Breast epithelium (tissue), 4 donors: ENCODE data around the gene HOXD9. TPM values are rescaled to one million over a fixed set of nuclear protein-coding genes. Genes with fewer than 3 reads are reported as not detected.

Experiments
- DNase-seq, 2 donors: peaks; one replicate each; pipeline ENCODE4 v3.0.0-alpha.2; 2019; ENCODE audit warnings: low spot score in 2 of 2
- H3K27ac ChIP-seq, 2 donors: fragments of 200-600 bp; sonication (generic) in 1 of 2; one replicate each; pipeline ENCODE4 v1.5.1; 2016 to 2019; ENCODE audit warnings: mild to moderate bottlenecking in 1 of 2
- H3K27me3 ChIP-seq, 2 donors: fragments of 200-600 bp; sonication (generic) in 1 of 2; one replicate each; pipeline versions ENCODE4 v1.5.1 to v1.6.0; 2017 to 2019; ENCODE audit warnings: control low read depth in 1 of 2, mild to moderate bottlenecking in 1 of 2
- H3K36me3 ChIP-seq: fragments of 200-600 bp; one replicate; pipeline ENCODE4 v1.5.1; 2019
- H3K4me1 ChIP-seq, 2 donors: fragments of 200-600 bp; sonication (generic); one replicate each; pipeline ENCODE4 v1.5.1; 2016 to 2019; ENCODE audit warnings: control low read depth in 1 of 2
- H3K4me3 ChIP-seq, 3 donors: fragments of 200-600 bp; sonication (generic); 1 replicate in 2 of 3; 2 replicates in 1 of 3; pipeline ENCODE4 v1.5.1; 2016 to 2019; ENCODE audit warnings: mild to moderate bottlenecking in 3 of 3, moderate library complexity in 2 of 3
- H3K9me3 ChIP-seq, 2 donors: fragments of 200-600 bp; sonication (generic) in 1 of 2; one replicate each; pipeline ENCODE4 v1.5.1; 2016 to 2019; ENCODE audit warnings: control low read depth in 1 of 2
- POLR2A ChIP-seq: fragments of 450-650 bp; IDR thresholded peaks from one replicate; pipeline ENCODE4 v1.6.1; 2016; ENCODE audit warnings: antibody characterized with exemption, mild to moderate bottlenecking, moderate library complexity
- POLR2AphosphoS5 ChIP-seq, 3 donors: sonication (generic); formaldehyde crosslinking; IDR thresholded peaks; one replicate each; pipeline ENCODE4 v1.6.1; 2017; ENCODE audit warnings: antibody characterized with exemption in 3 of 3
- intact Hi-C: fragments of 100-400 bp; cut with DNase I; formaldehyde crosslinking; loops from one replicate; pipeline ENCODE4 v1.15.1; 2023; ENCODE audit warnings: low total_unique reads
- total RNA-seq, 3 donors: library from RNA; depleted of rRNA; stranded (reverse); fragments of >200 nt; gene quantifications; one replicate each; pipeline ENCODE4 v1.1.0, GENCODE V29; 2016
- TF ChIP-seq, protein P1 (sequence below), 3 donors: fragments of 450-650 bp; IDR thresholded peaks; one replicate each; pipeline ENCODE4 v1.5.1; 2016 to 2017; ENCODE audit warnings: antibody characterized with exemption in 3 of 3, mild to moderate bottlenecking in 3 of 3, moderate library complexity in 3 of 3

HOXD9 gene
- total RNA-seq, 3 donors from 2014 or later: 2.4 to 17.0 (median 2.8) TPM

DNA sequence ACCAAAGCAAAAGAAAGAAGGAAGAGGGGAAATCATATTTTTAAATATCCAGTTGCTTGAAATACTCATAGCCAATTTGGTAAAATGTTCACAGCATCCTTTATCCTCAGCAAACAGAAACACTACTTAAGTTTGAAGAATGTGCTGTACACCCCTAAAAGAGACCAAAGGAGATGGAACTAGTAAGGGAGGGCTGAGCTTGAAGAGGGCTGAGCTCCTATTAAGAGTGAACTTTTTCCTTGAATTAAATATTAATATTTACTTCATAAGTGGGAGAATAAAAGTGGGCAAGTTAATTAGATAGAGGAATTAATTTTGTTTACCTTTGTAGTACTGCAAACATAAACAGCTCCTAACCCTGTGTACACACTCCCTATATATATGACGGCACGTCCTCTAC, 45.7 kb upstream of the HOXD9 start:
- Histone ChIP-seq H3K9me3 (peaks cover 0 to 6% of the 10 kb centered on the region in 2 donors), H3K36me3 (no peaks in the 10 kb centered on the region), H3K4me3 (no peak overlapping the region), H3K27ac (no peak overlapping the region), H3K4me1 (no peaks in the 10 kb centered on the region), H3K27me3 (peaks cover 4 to 98% of the 10 kb centered on the region in 2 donors)
- no peak for TF ChIP-seq POLR2AphosphoS5 (IDR thresholded peaks at IDR 0.05)
- DNase-seq: no peak
- intact Hi-C loops: no loop called here

DNA sequence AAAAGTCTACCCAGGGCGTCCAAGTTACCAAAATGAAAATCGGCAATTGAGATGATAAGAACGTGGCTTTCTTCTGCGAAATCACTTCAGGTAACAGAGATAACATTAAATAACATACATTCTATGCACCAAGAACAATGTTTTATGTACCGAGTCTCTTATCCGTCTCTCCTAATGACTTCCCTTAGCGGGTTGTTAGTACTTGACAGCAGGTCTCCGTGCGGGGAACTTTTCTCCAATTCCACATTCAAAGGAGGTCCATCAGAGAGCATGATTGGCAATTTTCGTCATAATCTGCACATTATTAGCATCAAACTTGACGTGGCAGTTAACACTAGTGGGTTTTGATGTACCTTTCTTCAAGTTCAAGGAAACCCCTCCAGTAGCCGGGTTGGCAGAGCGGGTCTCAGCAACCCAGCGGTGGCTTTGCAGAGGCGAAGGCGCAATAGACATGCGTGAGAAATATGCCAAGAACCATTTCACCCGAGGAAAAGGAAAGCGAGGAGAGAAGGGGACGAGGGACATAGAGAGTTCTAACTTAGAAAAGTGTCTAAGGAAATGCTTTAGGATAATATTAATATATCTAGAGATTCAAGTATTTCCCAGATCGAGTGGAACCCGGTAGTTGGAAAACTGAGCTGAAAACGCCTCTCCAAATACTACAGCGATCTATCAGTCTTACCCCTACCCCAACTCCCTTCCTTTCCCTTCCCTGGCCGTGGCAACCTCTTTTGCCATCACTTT, 43.8 kb upstream of the HOXD9 start:
- no peaks in the 10 kb centered on the region for H3K4me1 ChIP-seq
- peak overlapping the region in 1 of 3 donors; percentile 51 for H3K4me3 ChIP-seq
- no peak for DNase-seq
- peaks cover 3 to 98% of the 10 kb centered on the region in 2 donors for H3K27me3 ChIP-seq
- intact Hi-C loops: no loop called here
- no peaks in the 10 kb centered on the region for H3K36me3 ChIP-seq
- no peak overlapping the region for H3K27ac ChIP-seq
- TF ChIP-seq POLR2AphosphoS5 (IDR thresholded peaks at IDR 0.05) (no peak), POLR2A (no peak)
- TF ChIP-seq, protein P1, sequence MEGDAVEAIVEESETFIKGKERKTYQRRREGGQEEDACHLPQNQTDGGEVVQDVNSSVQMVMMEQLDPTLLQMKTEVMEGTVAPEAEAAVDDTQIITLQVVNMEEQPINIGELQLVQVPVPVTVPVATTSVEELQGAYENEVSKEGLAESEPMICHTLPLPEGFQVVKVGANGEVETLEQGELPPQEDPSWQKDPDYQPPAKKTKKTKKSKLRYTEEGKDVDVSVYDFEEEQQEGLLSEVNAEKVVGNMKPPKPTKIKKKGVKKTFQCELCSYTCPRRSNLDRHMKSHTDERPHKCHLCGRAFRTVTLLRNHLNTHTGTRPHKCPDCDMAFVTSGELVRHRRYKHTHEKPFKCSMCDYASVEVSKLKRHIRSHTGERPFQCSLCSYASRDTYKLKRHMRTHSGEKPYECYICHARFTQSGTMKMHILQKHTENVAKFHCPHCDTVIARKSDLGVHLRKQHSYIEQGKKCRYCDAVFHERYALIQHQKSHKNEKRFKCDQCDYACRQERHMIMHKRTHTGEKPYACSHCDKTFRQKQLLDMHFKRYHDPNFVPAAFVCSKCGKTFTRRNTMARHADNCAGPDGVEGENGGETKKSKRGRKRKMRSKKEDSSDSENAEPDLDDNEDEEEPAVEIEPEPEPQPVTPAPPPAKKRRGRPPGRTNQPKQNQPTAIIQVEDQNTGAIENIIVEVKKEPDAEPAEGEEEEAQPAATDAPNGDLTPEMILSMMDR (IDR thresholded peaks at IDR 0.05): no peak
- peaks cover 0 to 10% of the 10 kb centered on the region in 2 donors for H3K9me3 ChIP-seq

DNA sequence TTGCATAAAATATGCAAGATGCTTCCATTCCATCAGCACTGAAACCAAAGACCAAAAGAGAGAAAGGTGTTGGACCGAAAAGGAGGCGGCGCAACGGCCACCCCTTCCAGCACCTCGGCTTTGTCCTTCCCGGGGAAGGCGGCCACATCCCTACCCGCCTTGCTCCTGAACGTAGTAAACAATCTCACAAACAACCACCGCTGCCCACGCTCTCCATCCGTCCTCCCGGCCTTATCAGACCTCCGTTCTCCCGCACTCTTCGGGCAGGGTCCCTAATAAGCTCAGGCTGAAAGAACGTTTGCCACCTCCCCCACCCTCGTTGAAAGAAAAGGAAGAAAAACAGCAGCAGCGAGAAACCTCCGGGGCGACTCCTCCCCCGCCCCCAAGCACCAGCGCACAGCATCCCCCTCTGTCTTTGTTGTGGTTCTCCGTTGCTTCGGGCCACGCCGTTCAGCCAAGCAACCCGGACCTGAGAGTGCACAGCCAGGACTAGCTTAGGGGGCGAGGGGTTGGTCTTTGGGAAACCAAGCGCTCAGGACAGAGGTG, 43.2 kb upstream of the HOXD9 start:
- no peak for DNase-seq
- TF ChIP-seq, protein P1 (IDR thresholded peaks at IDR 0.05): no peak
- TF ChIP-seq POLR2AphosphoS5 (IDR thresholded peaks at IDR 0.05): no peak
- no peak for TF ChIP-seq POLR2A
- Histone ChIP-seq H3K4me1 (no peaks in the 10 kb centered on the region), H3K9me3 (peaks cover 0 to 15% of the 10 kb centered on the region in 2 donors), H3K27ac (no peak overlapping the region), H3K36me3 (no peaks in the 10 kb centered on the region), H3K27me3 (peaks cover 3 to 98% of the 10 kb centered on the region in 2 donors), H3K4me3 (peak overlapping the region in 2 of 3 donors; percentile 16 to 51)
- intact Hi-C loops: no loop called here

DNA sequence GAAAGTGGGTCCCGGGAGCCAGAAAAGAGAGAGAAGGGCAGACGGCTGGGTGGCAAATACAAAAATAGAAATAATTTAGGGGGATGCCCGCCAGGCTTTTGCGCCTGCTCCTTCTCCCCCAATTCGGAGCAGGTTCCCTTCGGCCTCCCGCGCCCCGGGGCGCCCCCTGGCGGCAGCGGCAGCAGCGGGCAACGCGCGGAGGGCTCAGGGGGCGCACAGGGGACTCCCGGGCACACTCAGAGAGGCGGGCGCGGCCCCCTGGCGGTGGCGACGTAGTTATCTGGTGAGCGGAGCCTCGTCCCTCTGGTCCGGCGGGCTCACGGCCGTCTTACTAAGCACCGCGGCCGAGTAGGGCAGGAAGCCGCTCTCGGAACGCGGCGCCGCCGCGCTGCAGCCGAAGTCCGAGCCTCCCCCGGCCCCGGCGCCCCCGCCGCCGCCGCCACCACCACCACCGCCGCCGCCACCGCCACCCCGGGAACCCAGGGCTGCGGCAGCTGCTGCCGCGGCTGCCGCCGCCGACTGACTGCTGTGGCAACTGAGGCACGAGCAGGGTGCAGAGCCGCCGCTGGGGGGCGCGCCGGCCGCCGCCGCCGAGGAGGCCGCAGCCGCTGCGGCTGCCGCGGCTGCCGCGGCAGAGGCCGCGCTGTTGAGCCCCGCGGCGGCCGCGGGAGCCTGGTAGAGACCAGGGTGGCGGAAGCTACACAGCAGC, 42.5 kb upstream of the HOXD9 start:
- DNase-seq: no peak
- TF ChIP-seq POLR2AphosphoS5 (IDR thresholded peaks at IDR 0.05) (no peak), POLR2A (no peak)
- TF ChIP-seq, protein P1 (IDR thresholded peaks at IDR 0.05): peak in 1 of 3 donors; percentile 28
- intact Hi-C loops: loop anchor here (10.0 kb wide), 1 partner anchor 395 kb away; no protein-coding TSS in a partner anchor

DNA sequence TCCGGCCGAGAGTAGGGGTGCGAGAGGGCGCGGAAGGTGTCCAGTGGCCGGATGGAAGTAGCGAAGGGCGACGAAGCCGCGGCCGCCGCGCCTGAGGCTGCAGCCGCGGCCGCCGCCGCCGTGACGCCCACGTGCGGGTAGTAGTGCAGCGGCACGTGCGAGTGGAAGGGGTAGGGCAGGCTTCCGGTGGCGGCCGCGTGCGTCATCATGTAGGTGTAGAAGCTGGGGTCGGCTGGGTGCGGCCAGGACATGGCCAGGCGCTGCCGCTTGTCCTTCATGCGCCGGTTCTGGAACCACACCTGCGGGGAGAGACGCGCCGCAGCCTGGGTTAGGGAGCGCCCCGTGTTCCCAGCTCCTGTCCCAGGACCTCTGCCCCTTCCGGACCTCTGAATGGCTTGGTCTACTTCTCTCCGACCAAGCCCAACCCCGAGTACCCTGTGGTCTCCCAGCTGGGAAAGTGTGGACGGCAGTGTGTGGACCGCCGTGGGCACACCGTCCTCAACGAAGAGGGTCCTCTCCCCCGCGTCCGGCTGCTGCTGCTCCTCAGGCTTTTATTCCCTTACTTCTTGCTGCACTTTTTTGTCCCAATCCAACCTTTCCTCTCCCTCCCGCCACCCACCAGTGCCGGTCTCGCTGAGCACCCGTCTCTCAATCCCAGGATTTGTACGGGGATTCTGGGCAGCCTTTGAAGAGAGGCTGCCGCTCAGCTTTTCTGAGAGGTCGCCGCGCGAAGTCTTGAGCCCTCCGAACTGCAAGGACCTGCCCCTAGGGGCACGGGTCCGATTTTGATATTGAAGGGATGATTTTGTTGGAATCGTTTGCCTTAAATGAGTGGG, 41.8 kb upstream of the HOXD9 start:
- H3K9me3 ChIP-seq: peaks cover 0 to 15% of the 10 kb centered on the region in 2 donors
- peak overlapping the region in 1 of 3 donors; percentile 51 for H3K4me3 ChIP-seq
- H3K27ac ChIP-seq: no peak overlapping the region
- no peak for TF ChIP-seq POLR2A
- TF ChIP-seq, protein P1 (IDR thresholded peaks at IDR 0.05): no peak
- peak in 1 of 3 donors; percentile 12 for TF ChIP-seq POLR2AphosphoS5 (IDR thresholded peaks at IDR 0.05)
- DNase-seq: no peak
- intact Hi-C loops: loop anchor here (10.0 kb wide), 1 partner anchor 396 kb away; no protein-coding TSS in a partner anchor
- H3K36me3 ChIP-seq: no peaks in the 10 kb centered on the region
- H3K27me3 ChIP-seq: peaks cover 3 to 98% of the 10 kb centered on the region in 2 donors
- H3K4me1 ChIP-seq: no peaks in the 10 kb centered on the region

More for the DNA sequence above, 42.5 kb upstream of the HOXD9 start:
- no peaks in the 10 kb centered on the region for H3K4me1 ChIP-seq
- peaks cover 0 to 15% of the 10 kb centered on the region in 2 donors for H3K9me3 ChIP-seq
- peak overlapping the region in 2 of 3 donors; percentile 16 to 51 for H3K4me3 ChIP-seq
- H3K36me3 ChIP-seq: no peaks in the 10 kb centered on the region
- H3K27ac ChIP-seq: no peak overlapping the region
- peaks cover 3 to 98% of the 10 kb centered on the region in 2 donors for H3K27me3 ChIP-seq
